Spleen (tissue), 11 donors: ENCODE measurements around the gene CADPS2. TPM values are rescaled to one million over a fixed set of nuclear protein-coding genes. Genes with fewer than 3 reads are reported as not detected.

ENCODE experiments used
- DNase-seq: peaks from one replicate; pipeline ENCODE4 v3.0.0-alpha.2; 2020
- H3K27ac ChIP-seq, 8 donors: fragments of 200-600 bp; sonication (generic) in 7 of 8; 1 replicate in 4 of 8; 2 replicates in 4 of 8; pipeline versions ENCODE4 v1.5.0 to v1.8.0; 2016 to 2021; ENCODE audit warnings: inconsistent platforms in 4 of 8, mild to moderate bottlenecking in 4 of 8, moderate library complexity in 1 of 8
- H3K27me3 ChIP-seq, 7 donors: fragments of 200-600 bp; sonication (generic) in 6 of 7; replicated peaks in 1 of 7; 1 replicate in 4 of 7; 2 replicates in 3 of 7; pipeline versions ENCODE4 v1.5.0 to v1.8.0; 2016 to 2021; ENCODE audit warnings: inconsistent platforms in 3 of 7, mild to moderate bottlenecking in 1 of 7
- H3K36me3 ChIP-seq, 6 donors: fragments of 200-600 bp; sonication (generic) in 5 of 6; 1 replicate in 4 of 6; 2 replicates in 2 of 6; pipeline versions ENCODE4 v1.5.0 to v1.8.0; 2016 to 2021; ENCODE audit warnings: inconsistent platforms in 2 of 6
- H3K4me1 ChIP-seq, 6 donors: fragments of 200-600 bp; sonication (generic) in 5 of 6; 1 replicate in 3 of 6; 2 replicates in 3 of 6; pipeline versions ENCODE4 v1.5.0 to v1.8.0; 2016 to 2021; ENCODE audit warnings: inconsistent platforms in 3 of 6
- H3K4me3 ChIP-seq, 8 donors: fragments of 200-600 bp; sonication (generic) in 7 of 8; 1 replicate in 4 of 8; 2 replicates in 4 of 8; pipeline versions ENCODE4 v1.5.0 to v1.8.0; 2016 to 2021; ENCODE audit warnings: inconsistent platforms in 4 of 8, mild to moderate bottlenecking in 4 of 8, moderate library complexity in 2 of 8
- H3K9me3 ChIP-seq, 8 donors: fragments of 200-600 bp; sonication (generic) in 7 of 8; 1 replicate in 4 of 8; 2 replicates in 4 of 8; pipeline versions ENCODE4 v1.5.0 to v1.8.0; 2016 to 2021; ENCODE audit warnings: inconsistent platforms in 4 of 8
- POLR2A ChIP-seq, 3 donors: fragments of 450-650 bp; IDR thresholded peaks; one replicate each; pipeline ENCODE4 v1.5.1; 2017; ENCODE audit warnings: antibody characterized with exemption in 3 of 3, mild to moderate bottlenecking in 1 of 3
- POLR2AphosphoS5 ChIP-seq, 3 donors: sonication (generic); formaldehyde crosslinking; IDR thresholded peaks; one replicate each; pipeline ENCODE4 v1.5.1; 2017; ENCODE audit warnings: antibody characterized with exemption in 3 of 3
- WGBS, 5 donors: extraction: QIAGEN DNeasy Blood & Tissue Kit in 3 of 5; methylation state at CpG; one replicate each; pipeline versions ENCODE4 v1.1.5 to v1.1.7; 2013 to 2018; 5-methylcytosine and 5-hydroxymethylcytosine counted together
- intact Hi-C: fragments of 100-400 bp; cut with DNase I; formaldehyde crosslinking; loops from one replicate; pipeline ENCODE4 v1.15.0; 2023; ENCODE audit warnings: low total_unique reads
- polyA plus RNA-seq, 3 donors: library from polyadenylated mRNA; stranded (reverse); fragments of 200-250 nt; gene quantifications; one replicate each; pipeline ENCODE4 v1.2.1, GENCODE V29; 2013
- total RNA-seq, 7 donors: library from RNA; depleted of rRNA in 3 of 7; stranded (reverse); fragments of >200 nt in 3 of 7; fragmentation: NEBNext Ultra II Directional in 4 of 7; extraction: Animal tissue kit (Norgen Biotek cat#: 25700) in 4 of 7; gene quantifications; one replicate each; pipeline versions ENCODE4 v1.1.0 to v1.2.1, GENCODE V29; 2016 to 2021
- TF ChIP-seq, protein P1 (sequence below), 11 experiments: fragments of 200-600 bp in 7 of 11; fragments of 450-650 bp in 4 of 11; sonication (generic) in 4 of 11; IDR thresholded peaks in 8 of 11; conservative IDR thresholded peaks in 3 of 11; 1 replicate in 7 of 11; 2 replicates in 4 of 11; pipeline versions ENCODE4 v1.4.0 to v1.8.0; 2016 to 2021; ENCODE audit warnings: antibody characterized with exemption in 11 of 11, inconsistent platforms in 4 of 11, mild to moderate bottlenecking in 1 of 11
- donor health status: healthy with polysubstance abuse.
- donor health status: DM: no; HTN: no; CAD: no; lungs with moderate emphysema.
- donor health status: DM: no; HTN: no; CAD: no.
- donor health status: Bipolar disorder and iron deficiency.
- donor health status: healthy.
- donor health status: DM: no; HTN: no; CAD: no.
- donor health status: DM: yes; HTN: yes; CAD: no.

CADPS2 gene
- total and polyA plus RNA-seq, 10 donors: 2.4 to 19.3 (median 11.7) TPM

DNA sequence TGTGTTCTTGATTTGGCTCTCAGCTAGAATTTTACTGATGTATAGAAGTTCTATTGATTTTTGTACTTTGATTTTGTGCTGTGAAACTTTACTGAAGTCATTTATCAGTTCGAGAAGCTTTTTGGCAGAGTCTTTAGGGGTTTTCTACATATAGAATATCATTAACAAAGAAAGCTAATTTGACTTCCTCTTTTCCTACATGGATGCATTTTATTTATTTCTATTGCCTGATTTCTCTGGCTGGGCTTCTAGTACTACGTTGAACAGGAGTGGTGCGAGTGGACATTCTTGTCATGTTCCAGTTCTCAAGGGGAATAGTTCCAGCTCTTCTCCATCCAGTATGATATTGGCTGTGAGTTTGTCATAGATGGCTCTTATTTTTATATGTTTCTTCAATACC lies 252.8 kb downstream of the CADPS2 start:
- Histone ChIP-seq H3K9me3 (peaks cover 0 to 15% (median 0%) of the 10 kb centered on the region in 8 donors), H3K27me3 (no peaks in the 10 kb centered on the region), H3K4me1 (no peaks in the 10 kb centered on the region), H3K36me3 (no peaks in the 10 kb centered on the region), H3K4me3 (no peak overlapping the region), H3K27ac (no peak overlapping the region)
- intact Hi-C loops: no loop called here
- TF ChIP-seq POLR2A (IDR thresholded peaks at IDR 0.05) (no peak), POLR2AphosphoS5 (IDR thresholded peaks at IDR 0.05) (no peak)
- TF ChIP-seq, protein P1, sequence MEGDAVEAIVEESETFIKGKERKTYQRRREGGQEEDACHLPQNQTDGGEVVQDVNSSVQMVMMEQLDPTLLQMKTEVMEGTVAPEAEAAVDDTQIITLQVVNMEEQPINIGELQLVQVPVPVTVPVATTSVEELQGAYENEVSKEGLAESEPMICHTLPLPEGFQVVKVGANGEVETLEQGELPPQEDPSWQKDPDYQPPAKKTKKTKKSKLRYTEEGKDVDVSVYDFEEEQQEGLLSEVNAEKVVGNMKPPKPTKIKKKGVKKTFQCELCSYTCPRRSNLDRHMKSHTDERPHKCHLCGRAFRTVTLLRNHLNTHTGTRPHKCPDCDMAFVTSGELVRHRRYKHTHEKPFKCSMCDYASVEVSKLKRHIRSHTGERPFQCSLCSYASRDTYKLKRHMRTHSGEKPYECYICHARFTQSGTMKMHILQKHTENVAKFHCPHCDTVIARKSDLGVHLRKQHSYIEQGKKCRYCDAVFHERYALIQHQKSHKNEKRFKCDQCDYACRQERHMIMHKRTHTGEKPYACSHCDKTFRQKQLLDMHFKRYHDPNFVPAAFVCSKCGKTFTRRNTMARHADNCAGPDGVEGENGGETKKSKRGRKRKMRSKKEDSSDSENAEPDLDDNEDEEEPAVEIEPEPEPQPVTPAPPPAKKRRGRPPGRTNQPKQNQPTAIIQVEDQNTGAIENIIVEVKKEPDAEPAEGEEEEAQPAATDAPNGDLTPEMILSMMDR (IDR thresholded peaks at IDR 0.05 in 8 of 11, conservative IDR thresholded peaks at IDR 0.05 in 3 of 11): no peak
- WGBS, 5 donors: 77 to 88% (median 85%) methylated on average over 3 of the region's 3 CpGs
- no peak for DNase-seq

DNA sequence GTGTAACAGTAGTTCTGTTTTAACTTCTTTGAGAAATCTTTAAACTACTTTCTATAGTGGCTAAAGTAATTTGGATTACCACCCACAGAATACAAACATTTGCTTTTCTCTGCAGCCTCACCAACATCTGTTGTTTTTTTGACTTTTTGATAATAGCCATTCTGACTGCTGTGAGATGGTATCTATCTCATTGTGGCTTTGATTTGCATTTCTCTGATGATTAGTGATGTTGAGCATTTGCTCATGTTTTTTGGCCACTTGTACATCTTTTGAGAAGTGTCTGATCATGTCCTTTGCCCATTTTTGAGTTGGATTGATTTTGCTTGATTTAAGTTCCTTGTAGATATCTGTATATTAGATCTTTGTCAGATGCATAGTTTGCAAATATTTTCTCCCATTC lies 254.0 kb downstream of the CADPS2 start:
- no peaks in the 10 kb centered on the region for H3K36me3 ChIP-seq

DNA sequence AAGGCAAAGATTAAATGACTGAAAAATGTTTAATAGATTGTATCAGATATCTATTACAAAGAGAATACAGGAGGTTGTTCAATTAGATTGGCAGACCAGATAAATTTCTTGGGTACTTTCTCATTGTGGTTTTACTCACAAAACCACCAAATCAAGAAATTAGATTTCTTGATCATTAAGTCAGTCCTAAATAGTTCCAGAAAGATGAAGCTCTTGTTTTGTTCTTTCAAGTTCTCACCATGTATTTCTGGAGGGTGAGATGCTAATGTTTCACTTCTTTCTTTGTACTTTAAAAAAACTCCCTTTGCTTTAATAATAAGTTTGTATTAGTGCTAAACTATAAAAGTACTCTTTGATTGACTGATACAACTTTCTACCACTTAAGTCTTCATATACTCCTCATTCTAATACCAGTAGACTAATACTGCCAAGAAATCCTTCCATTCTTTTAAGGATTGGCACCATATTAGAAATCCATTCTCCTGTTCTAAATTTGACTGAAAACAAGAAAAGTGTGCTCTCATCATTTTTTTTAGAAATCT lies 256.8 kb downstream of the CADPS2 start:
- Histone ChIP-seq H3K4me1 (no peaks in the 10 kb centered on the region), H3K9me3 (no peaks in the 10 kb centered on the region), H3K4me3 (no peak overlapping the region), H3K36me3 (no peaks in the 10 kb centered on the region), H3K27ac (no peak overlapping the region), H3K27me3 (no peaks in the 10 kb centered on the region)
- TF ChIP-seq POLR2AphosphoS5 (IDR thresholded peaks at IDR 0.05): no peak
- no peak for TF ChIP-seq POLR2A (IDR thresholded peaks at IDR 0.05)
- TF ChIP-seq, protein P1 (IDR thresholded peaks at IDR 0.05 in 8 of 11, conservative IDR thresholded peaks at IDR 0.05 in 3 of 11): no peak
- intact Hi-C loops: no loop called here
- no peak for DNase-seq

More for the DNA sequence above, 254.0 kb downstream of the CADPS2 start:
- no peak overlapping the region for H3K4me3 ChIP-seq
- TF ChIP-seq POLR2AphosphoS5 (IDR thresholded peaks at IDR 0.05) (no peak), POLR2A (IDR thresholded peaks at IDR 0.05) (no peak)
- TF ChIP-seq, protein P1 (IDR thresholded peaks at IDR 0.05 in 8 of 11, conservative IDR thresholded peaks at IDR 0.05 in 3 of 11): no peak
- no peaks in the 10 kb centered on the region for H3K4me1 ChIP-seq
- no peak overlapping the region for H3K27ac ChIP-seq
- H3K9me3 ChIP-seq: peaks cover 0 to 7% (median 0%) of the 10 kb centered on the region in 8 donors
- H3K27me3 ChIP-seq: no peaks in the 10 kb centered on the region
- intact Hi-C loops: no loop called here
- DNase-seq: no peak

DNA sequence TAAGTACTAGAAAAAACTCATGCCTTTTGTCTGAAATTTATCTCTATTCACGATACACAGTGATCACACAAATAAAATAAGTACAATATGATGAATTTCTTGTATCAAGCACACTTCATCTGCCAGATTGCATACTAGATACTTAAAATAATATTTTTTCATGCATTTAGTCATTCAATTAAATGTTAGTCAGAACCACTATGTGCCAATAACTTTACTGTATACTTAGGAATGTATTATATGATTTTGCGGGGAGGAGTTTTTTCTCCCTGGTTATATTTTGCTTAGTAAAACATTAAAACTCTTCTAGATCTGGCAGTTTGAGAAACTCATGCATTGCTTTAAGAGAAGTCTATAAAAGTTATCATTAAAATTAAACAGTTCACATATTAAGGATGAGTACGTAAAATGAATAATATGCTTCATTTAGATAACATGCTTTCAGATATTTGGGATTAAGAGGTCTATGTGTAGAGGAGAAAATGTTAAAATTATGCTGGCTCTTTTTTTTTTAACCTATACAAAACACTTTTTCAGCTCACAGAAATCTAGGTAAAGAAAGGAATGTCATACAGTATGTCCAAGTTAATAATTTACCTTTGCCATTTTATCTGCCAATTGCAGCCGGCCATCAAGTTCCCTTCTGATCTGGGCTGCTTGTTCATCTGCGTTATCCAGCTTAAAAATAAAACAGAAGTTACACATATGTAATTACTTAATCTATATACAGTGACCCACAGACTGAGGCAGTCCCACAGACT lies 257.4 kb downstream of the CADPS2 start:
- no peaks in the 10 kb centered on the region for H3K9me3 ChIP-seq
- H3K36me3 ChIP-seq: no peaks in the 10 kb centered on the region
- 80 to 94% (median 89%) methylated on average over 5 of the region's 5 CpGs for WGBS, 5 donors
- DNase-seq: no peak
- H3K4me1 ChIP-seq: no peaks in the 10 kb centered on the region
- H3K27me3 ChIP-seq: no peaks in the 10 kb centered on the region
- no peak overlapping the region for H3K4me3 ChIP-seq
- no peak for TF ChIP-seq POLR2A (IDR thresholded peaks at IDR 0.05)
- TF ChIP-seq, protein P1 (IDR thresholded peaks at IDR 0.05 in 8 of 11, conservative IDR thresholded peaks at IDR 0.05 in 3 of 11): no peak
- TF ChIP-seq POLR2AphosphoS5 (IDR thresholded peaks at IDR 0.05): no peak
- intact Hi-C loops: no loop called here
- no peak overlapping the region for H3K27ac ChIP-seq
